ENCODE data around the gene C19orf38.

Gene C19orf38

DNA sequence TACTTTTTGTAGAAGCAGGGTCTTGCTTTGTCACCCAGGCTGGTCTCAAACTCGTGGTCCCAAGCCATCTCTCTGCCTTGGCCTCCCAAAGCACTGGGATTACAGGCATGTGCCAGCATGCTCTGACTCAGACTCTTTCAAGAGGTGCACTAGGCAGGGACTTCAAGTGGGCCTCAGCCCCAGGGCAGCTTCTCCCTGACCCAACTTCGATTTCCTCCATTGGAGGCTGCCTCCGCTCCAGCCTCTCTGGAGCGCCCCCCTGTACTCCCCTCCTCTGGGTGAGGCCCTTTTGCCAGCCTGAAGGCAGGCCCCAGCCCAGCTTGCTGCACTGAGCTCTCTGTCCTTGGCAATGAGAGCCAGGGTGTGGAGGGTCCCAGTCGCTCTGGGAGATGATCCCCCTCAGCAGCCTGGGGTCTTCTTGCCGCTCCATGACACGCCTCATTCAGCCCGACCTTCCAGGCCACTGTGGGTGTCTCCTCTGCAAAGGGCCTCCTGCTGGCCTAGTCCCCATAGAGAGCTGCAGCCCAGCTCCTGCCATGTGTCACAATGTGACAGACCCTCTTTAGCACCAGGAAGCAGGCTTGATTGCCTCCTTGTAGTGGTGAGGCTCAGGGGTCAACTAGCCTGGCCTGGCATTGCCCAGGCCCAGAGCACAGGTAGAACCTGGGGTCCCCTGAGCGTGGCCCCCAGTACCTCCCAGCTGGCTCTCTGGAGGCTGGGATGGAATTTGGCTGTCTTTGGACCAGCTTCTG, 39.6 kb downstream of the C19orf38 start:
- Histone ChIP-seq H3K9ac (ENCODE audit: low read depth, low read length) (no peak overlapping the region), H4K20me1 (ENCODE audit: insufficient read depth, low read length) (peaks cover 59% of the 10 kb centered on the region), H3K9me3 (ENCODE audit: insufficient read depth, low read length, severe bottlenecking) (no peaks in the 10 kb centered on the region), H3K27me3 (ENCODE audit: insufficient read depth, low read length, poor library complexity) (no peaks in the 10 kb centered on the region), H2AFZ (ENCODE audit: low read depth, low read length) (no peak overlapping the region), H3K4me1 (ENCODE audit: insufficient read depth, low read length) (no peaks in the 10 kb centered on the region), H3K36me3 (ENCODE audit: insufficient read depth, low read length) (peaks cover 4% of the 10 kb centered on the region; the same call in 1 of the 2 replicates), H3K27ac (ENCODE audit: low read length) (no peak overlapping the region), H3K4me2 (ENCODE audit: insufficient read depth, low read length) (no peak overlapping the region), H3K79me2 (ENCODE audit: insufficient read depth, low read length) (peaks cover 86% of the 10 kb centered on the region), H3K4me3 (ENCODE audit: low read depth in 1 of 2, low read length in 2 of 2) (no peak overlapping the region)
- DNase-seq (no peak), ATAC-seq (ENCODE audit: insufficient read depth, low read depth) (no peak)
- no peak for TF ChIP-seq EZH2 (IDR thresholded peaks at IDR 0.05; ENCODE audit: borderline replicate concordance, low read depth, low read length, severe bottlenecking)
- TF ChIP-seq, protein P1, sequence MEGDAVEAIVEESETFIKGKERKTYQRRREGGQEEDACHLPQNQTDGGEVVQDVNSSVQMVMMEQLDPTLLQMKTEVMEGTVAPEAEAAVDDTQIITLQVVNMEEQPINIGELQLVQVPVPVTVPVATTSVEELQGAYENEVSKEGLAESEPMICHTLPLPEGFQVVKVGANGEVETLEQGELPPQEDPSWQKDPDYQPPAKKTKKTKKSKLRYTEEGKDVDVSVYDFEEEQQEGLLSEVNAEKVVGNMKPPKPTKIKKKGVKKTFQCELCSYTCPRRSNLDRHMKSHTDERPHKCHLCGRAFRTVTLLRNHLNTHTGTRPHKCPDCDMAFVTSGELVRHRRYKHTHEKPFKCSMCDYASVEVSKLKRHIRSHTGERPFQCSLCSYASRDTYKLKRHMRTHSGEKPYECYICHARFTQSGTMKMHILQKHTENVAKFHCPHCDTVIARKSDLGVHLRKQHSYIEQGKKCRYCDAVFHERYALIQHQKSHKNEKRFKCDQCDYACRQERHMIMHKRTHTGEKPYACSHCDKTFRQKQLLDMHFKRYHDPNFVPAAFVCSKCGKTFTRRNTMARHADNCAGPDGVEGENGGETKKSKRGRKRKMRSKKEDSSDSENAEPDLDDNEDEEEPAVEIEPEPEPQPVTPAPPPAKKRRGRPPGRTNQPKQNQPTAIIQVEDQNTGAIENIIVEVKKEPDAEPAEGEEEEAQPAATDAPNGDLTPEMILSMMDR (IDR thresholded peaks at IDR 0.05; ENCODE audit: borderline replicate concordance, extremely low read depth, low read length, poor library complexity, severe bottlenecking): no peak

DNA sequence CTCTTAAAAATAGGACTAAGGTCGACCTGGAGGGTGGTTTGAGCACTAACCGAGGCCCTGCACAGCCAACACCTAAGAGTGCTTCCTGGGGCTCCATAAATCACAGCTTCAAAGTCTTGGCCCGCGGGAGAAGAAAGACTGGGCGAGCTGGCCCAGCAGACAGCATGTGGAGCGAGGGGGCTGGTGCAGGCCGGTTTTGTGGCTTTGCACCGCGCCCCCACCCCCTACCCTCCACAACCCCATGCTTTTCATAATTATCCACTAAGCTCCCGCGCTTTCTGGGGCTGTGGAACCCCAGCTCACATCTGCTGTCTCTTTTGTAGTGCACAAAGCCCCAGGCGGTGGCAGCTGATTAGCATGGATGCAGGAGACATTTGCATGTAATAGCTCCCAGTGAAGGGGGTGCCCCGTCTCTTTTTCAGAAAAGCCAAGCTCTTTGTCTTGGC, 40.2 kb downstream of the C19orf38 start:
- Histone ChIP-seq H3K27me3 (ENCODE audit: insufficient read depth, low read length, poor library complexity) (no peaks in the 10 kb centered on the region), H3K9ac (ENCODE audit: low read depth, low read length) (no peak overlapping the region), H3K9me3 (ENCODE audit: insufficient read depth, low read length, severe bottlenecking) (no peaks in the 10 kb centered on the region), H3K4me3 (ENCODE audit: low read depth in 1 of 2, low read length in 2 of 2) (no peak overlapping the region), H4K20me1 (ENCODE audit: insufficient read depth, low read length) (peaks cover 53% of the 10 kb centered on the region), H3K4me1 (ENCODE audit: insufficient read depth, low read length) (no peaks in the 10 kb centered on the region), H3K27ac (ENCODE audit: low read length) (no peak overlapping the region), H2AFZ (ENCODE audit: low read depth, low read length) (no peak overlapping the region), H3K79me2 (ENCODE audit: insufficient read depth, low read length) (peaks cover 82% of the 10 kb centered on the region), H3K36me3 (ENCODE audit: insufficient read depth, low read length) (peaks cover 4% of the 10 kb centered on the region; the same call in 1 of the 2 replicates), H3K4me2 (ENCODE audit: insufficient read depth, low read length) (no peak overlapping the region)
- TF ChIP-seq, protein P1 (IDR thresholded peaks at IDR 0.05; ENCODE audit: borderline replicate concordance, extremely low read depth, low read length, poor library complexity, severe bottlenecking): no peak
- TF ChIP-seq EZH2 (IDR thresholded peaks at IDR 0.05; ENCODE audit: borderline replicate concordance, low read depth, low read length, severe bottlenecking): no peak
- no peak for ATAC-seq (ENCODE audit: insufficient read depth, low read depth)
- DNase-seq: no peak

DNA sequence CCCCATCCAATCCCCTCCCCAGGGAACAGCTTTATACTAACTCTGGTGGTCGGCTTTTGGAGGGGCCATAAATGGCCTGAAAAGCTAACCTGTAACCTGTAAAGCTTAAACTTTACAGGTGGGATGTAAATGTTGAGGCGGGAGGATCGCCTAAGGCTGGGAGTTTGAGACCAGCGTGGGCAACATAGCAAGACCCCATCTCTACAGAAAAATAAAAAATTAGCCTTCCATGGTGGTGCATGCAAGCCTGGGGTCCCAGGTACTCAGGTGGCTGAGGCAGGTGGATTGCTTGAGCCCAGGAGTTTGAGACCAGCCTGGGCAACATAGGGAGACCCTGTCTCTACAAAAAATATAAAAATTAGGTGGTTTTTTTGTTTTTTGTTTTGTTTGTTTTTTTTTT, 41.7 kb downstream of the C19orf38 start:
- no peak for ATAC-seq (ENCODE audit: insufficient read depth, low read depth)
- H3K9ac ChIP-seq (ENCODE audit: low read depth, low read length): no peak overlapping the region
- no peak overlapping the region for H3K4me3 ChIP-seq (ENCODE audit: low read depth in 1 of 2, low read length in 2 of 2)
- TF ChIP-seq, protein P1 (IDR thresholded peaks at IDR 0.05; ENCODE audit: borderline replicate concordance, extremely low read depth, low read length, poor library complexity, severe bottlenecking): no peak
- no peak for TF ChIP-seq EZH2 (IDR thresholded peaks at IDR 0.05; ENCODE audit: borderline replicate concordance, low read depth, low read length, severe bottlenecking)
- H3K4me2 ChIP-seq (ENCODE audit: insufficient read depth, low read length): no peak overlapping the region
- DNase-seq: no peak
- H2AFZ ChIP-seq (ENCODE audit: low read depth, low read length): no peak overlapping the region
- H4K20me1 ChIP-seq (ENCODE audit: insufficient read depth, low read length): peaks cover 62% of the 10 kb centered on the region
- H3K79me2 ChIP-seq (ENCODE audit: insufficient read depth, low read length): peaks cover 82% of the 10 kb centered on the region
- no peaks in the 10 kb centered on the region for H3K27me3 ChIP-seq (ENCODE audit: insufficient read depth, low read length, poor library complexity)
- H3K9me3 ChIP-seq (ENCODE audit: insufficient read depth, low read length, severe bottlenecking): no peaks in the 10 kb centered on the region
- peaks cover 4% of the 10 kb centered on the region; the same call in 1 of the 2 replicates for H3K36me3 ChIP-seq (ENCODE audit: insufficient read depth, low read length)
- H3K27ac ChIP-seq (ENCODE audit: low read length): no peak overlapping the region
- H3K4me1 ChIP-seq (ENCODE audit: insufficient read depth, low read length): no peaks in the 10 kb centered on the region
